ENCODE data around the gene STK4.

Gene STK4

GRCh38 chr20:45032781-45033180, 66.5 kb downstream of the STK4 start:
- no peak for DNase-seq

- peak; percentile 21 for DNase-seq
These were observed 68.1 kb downstream of the STK4 start for GRCh38 chr20:45034436-45034835.

GRCh38 chr20:45036044-45036755, 69.9 kb downstream of the STK4 start:
- DNase-seq = no peak

GRCh38 chr20:45037050-45037449, 70.7 kb downstream of the STK4 start:
- no peak for DNase-seq

- DNase-seq = no peak
These were observed 71.3 kb downstream of the STK4 start for GRCh38 chr20:45037635-45038034.

GRCh38 chr20:45038745-45039474, 72.6 kb downstream of the STK4 start:
- DNase-seq = no peak

- DNase-seq = no peak
These were observed 73.1 kb downstream of the STK4 start for GRCh38 chr20:45039475-45039820.

GRCh38 chr20:45041464-45042337, 75.4 kb downstream of the STK4 start:
- no peak for DNase-seq

- DNase-seq = no peak
These were observed 76.7 kb downstream of the STK4 start for GRCh38 chr20:45042978-45043377.

GRCh38 chr20:45044084-45044573, 77.8 kb downstream of the STK4 start:
- peak; percentile 53 for DNase-seq

GRCh38 chr20:45044601-45045000, 78.3 kb downstream of the STK4 start:
- no peak for DNase-seq

GRCh38 chr20:45047581-45048119, 81.3 kb downstream of the STK4 start:
- DNase-seq = no peak

GRCh38 chr20:45049438-45049837, 83.1 kb downstream of the STK4 start:
- no peak for DNase-seq

- no peak for DNase-seq
These were observed 83.7 kb downstream of the STK4 start for GRCh38 chr20:45049904-45050471.

GRCh38 chr20:45051204-45052060, 85.1 kb downstream of the STK4 start:
- DNase-seq = no peak

- DNase-seq = peak; percentile 25
These were observed 86.6 kb downstream of the STK4 start for GRCh38 chr20:45052698-45053429.

- DNase-seq = no peak
These were observed 87.4 kb downstream of the STK4 start for GRCh38 chr20:45053430-45054351.

GRCh38 chr20:45055056-45055455, 88.7 kb downstream of the STK4 start:
- DNase-seq = no peak

GRCh38 chr20:45056473-45057173, 90.3 kb downstream of the STK4 start:
- DNase-seq = no peak
